HG03558 (cell line): Measurements from ENCODE around the gene RBFOX1.

Experiments
- ATAC-seq: cut with Tn5 transposase; IDR thresholded peaks from one replicate; pipeline ENCODE4 v1.9.1; 2021; ENCODE audit warnings: moderate number of reproducible peaks; ENCODE audit not compliant: unreplicated experiment; ENCODE audit errors: extremely low read depth

Gene RBFOX1

GRCh38 chr16:7400117-7400890 lies 67.7 kb downstream of the RBFOX1 start:
- no peak for ATAC-seq

GRCh38 chr16:7404217-7404616 lies 71.6 kb downstream of the RBFOX1 start:
- ATAC-seq = no peak

- ATAC-seq = no peak
Measured at GRCh38 chr16:7405166-7405565, 72.5 kb downstream of the RBFOX1 start.

- no peak for ATAC-seq
Measured at GRCh38 chr16:7408700-7409365, 76.2 kb downstream of the RBFOX1 start.

GRCh38 chr16:7419441-7419840 lies 86.8 kb downstream of the RBFOX1 start:
- no peak for ATAC-seq

GRCh38 chr16:7420079-7420478 lies 87.4 kb downstream of the RBFOX1 start:
- no peak for ATAC-seq

GRCh38 chr16:7420843-7421242 lies 88.2 kb downstream of the RBFOX1 start:
- no peak for ATAC-seq

GRCh38 chr16:7421578-7421977 lies 88.9 kb downstream of the RBFOX1 start:
- ATAC-seq = no peak

- ATAC-seq = no peak
Measured at GRCh38 chr16:7422036-7422888, 89.6 kb downstream of the RBFOX1 start.

- ATAC-seq = no peak
Measured at GRCh38 chr16:7423434-7424044, 90.9 kb downstream of the RBFOX1 start.

- no peak for ATAC-seq
Measured at GRCh38 chr16:7426161-7426560, 93.5 kb downstream of the RBFOX1 start.

- no peak for ATAC-seq
Measured at GRCh38 chr16:7431723-7432122, 99.1 kb downstream of the RBFOX1 start.

GRCh38 chr16:7436306-7436705 lies 103.7 kb downstream of the RBFOX1 start:
- ATAC-seq = no peak

- no peak for ATAC-seq
Measured at GRCh38 chr16:7437135-7437804, 104.6 kb downstream of the RBFOX1 start.

GRCh38 chr16:7437843-7438242 lies 105.2 kb downstream of the RBFOX1 start:
- no peak for ATAC-seq

GRCh38 chr16:7438601-7439000 lies 106.0 kb downstream of the RBFOX1 start:
- ATAC-seq = no peak

GRCh38 chr16:7439518-7439917 lies 106.9 kb downstream of the RBFOX1 start:
- no peak for ATAC-seq

GRCh38 chr16:7440886-7441400 lies 108.3 kb downstream of the RBFOX1 start:
- no peak for ATAC-seq

GRCh38 chr16:7442050-7442449 lies 109.4 kb downstream of the RBFOX1 start:
- ATAC-seq = no peak

GRCh38 chr16:7443142-7443541 lies 110.5 kb downstream of the RBFOX1 start:
- no peak for ATAC-seq
